GM12878 (cell line): ENCODE data around the gene CSHL1. TPM values are rescaled to one million over a fixed set of nuclear protein-coding genes. Genes with fewer than 3 reads are reported as not detected.

Source experiments
- ELK1 ChIP-seq: IDR thresholded peaks from 2 replicates; pipeline ENCODE4 v1.6.1; 2012; ENCODE audit warnings: low read depth, low read length, improper control_type of control experiment
- ESRRA ChIP-seq: IDR thresholded peaks from 2 replicates; pipeline ENCODE4 v1.6.1; 2012; ENCODE audit warnings: mild to moderate bottlenecking, low read length, improper control_type of control experiment
- FOS ChIP-seq: IDR thresholded peaks from 3 replicates; pipeline ENCODE4 v1.6.1; 2011; ENCODE audit warnings: borderline replicate concordance; ENCODE audit not compliant: insufficient read length; ENCODE audit errors: extremely low read depth
- GABPA ChIP-seq: IDR thresholded peaks from 2 replicates; pipeline ENCODE4 v1.6.1; 2014; ENCODE audit warnings: antibody characterized with exemption, low read depth, mild to moderate bottlenecking, inconsistent platforms
- HSF1 ChIP-seq: fragments of 150-350 bp; IDR thresholded peaks from 2 replicates; pipeline ENCODE4 v1.6.1; 2014; ENCODE audit warnings: mild to moderate bottlenecking, low read depth, low read length
- MTA3 ChIP-seq: IDR thresholded peaks from 2 replicates; pipeline ENCODE4 v1.6.1; 2012; ENCODE audit warnings: low read length, inconsistent platforms, borderline replicate concordance
- RELA ChIP-seq: fragments of 450-650 bp; IDR thresholded peaks from 2 replicates; pipeline ENCODE4 v1.8.0; 2014; ENCODE audit warnings: borderline replicate concordance; ENCODE audit not compliant: partially characterized antibody
- TAF1 ChIP-seq: IDR thresholded peaks from 2 replicates; pipeline ENCODE4 v1.6.1; 2011; ENCODE audit warnings: mild to moderate bottlenecking, low read depth, low read length, borderline replicate concordance
- TCF12 ChIP-seq: IDR thresholded peaks from 2 replicates; pipeline ENCODE4 v1.6.1; 2011; ENCODE audit warnings: low read depth, mild to moderate bottlenecking, low read length
- ZBED1 ChIP-seq: IDR thresholded peaks from 2 replicates; pipeline ENCODE4 v1.6.1; 2016; ENCODE audit warnings: borderline replicate concordance
- polyA plus RNA-seq, 11 experiments: library from polyadenylated mRNA; depleted of rRNA in 4 of 11; unstranded in 6 of 11; stranded (reverse) in 5 of 11; fragments of >200 nt; fragmentation: Nextera tagmentation in 4 of 11; fragmentation: Illumina TruSeq in 1 of 11; extraction: Ambion mirVana in 4 of 11; extraction: Trizol in 1 of 11; gene quantifications; 1 replicate in 1 of 11; 2 replicates in 10 of 11; pipeline versions ENCODE4 v1.2.1 to v1.2.3, GENCODE V29; 2011 to 2016; ENCODE audit warnings: inconsistent platforms in 2 of 11, missing spikeins in 2 of 11, low read depth in 1 of 11
- total RNA-seq, 4 experiments: library from RNA; depleted of rRNA in 3 of 4; stranded (reverse); fragments of >200 nt in 3 of 4; fragmentation: Illumina TruSeq in 1 of 4; extraction: Trizol in 1 of 4; gene quantifications; 2 replicates each; pipeline versions ENCODE4 v1.2.1 to v1.2.3, GENCODE V29; 2013 to 2021
- TF ChIP-seq, protein P1 (sequence below): fragments of 450-650 bp; IDR thresholded peaks from 2 replicates; pipeline ENCODE4 v1.6.1; 2017; ENCODE audit warnings: mild to moderate bottlenecking, moderate library complexity
- TF ChIP-seq, protein P2 (sequence below): fragments of 450-650 bp; IDR thresholded peaks from 2 replicates; pipeline ENCODE4 v1.6.1; 2016; ENCODE audit warnings: mild to moderate bottlenecking

CSHL1 gene
- total and polyA plus RNA-seq, 10 of the 15 experiments (the other 5 are each of a cell fraction or from before 2014, with no cell fraction given): not detected

DNA sequence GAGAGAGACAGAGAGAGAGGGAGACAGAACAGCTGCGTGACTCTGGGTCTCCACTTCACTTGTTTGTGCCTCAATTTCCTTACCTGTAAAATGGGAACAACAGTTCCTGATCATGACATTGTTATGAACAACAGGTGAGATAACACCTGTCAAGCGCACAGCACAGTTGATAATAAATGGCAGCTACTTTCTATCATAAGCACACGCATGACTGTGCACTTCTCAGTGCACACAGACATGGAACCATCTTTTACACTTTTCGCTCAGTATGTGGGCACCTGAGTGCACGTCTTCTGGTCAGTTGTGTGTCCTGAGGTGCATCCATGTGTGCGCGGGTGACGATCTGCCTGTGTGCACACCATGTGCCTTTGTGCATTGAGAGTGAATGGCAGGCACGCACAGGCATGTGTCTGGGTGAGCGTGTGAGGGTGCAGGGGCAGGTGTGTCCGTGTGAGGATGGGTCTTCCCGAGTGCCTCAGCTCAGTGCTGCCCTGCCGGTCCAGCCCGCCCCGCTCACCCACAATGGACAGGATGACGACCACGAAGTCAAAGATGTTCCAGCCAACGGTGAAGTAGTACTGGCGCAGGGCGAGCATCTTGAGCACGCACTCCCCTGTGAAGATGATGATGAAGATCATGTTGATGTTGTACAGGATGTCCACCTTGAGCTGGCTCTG lies 31.4 kb upstream of the CSHL1 start (continued):
- TF ChIP-seq, protein P1, sequence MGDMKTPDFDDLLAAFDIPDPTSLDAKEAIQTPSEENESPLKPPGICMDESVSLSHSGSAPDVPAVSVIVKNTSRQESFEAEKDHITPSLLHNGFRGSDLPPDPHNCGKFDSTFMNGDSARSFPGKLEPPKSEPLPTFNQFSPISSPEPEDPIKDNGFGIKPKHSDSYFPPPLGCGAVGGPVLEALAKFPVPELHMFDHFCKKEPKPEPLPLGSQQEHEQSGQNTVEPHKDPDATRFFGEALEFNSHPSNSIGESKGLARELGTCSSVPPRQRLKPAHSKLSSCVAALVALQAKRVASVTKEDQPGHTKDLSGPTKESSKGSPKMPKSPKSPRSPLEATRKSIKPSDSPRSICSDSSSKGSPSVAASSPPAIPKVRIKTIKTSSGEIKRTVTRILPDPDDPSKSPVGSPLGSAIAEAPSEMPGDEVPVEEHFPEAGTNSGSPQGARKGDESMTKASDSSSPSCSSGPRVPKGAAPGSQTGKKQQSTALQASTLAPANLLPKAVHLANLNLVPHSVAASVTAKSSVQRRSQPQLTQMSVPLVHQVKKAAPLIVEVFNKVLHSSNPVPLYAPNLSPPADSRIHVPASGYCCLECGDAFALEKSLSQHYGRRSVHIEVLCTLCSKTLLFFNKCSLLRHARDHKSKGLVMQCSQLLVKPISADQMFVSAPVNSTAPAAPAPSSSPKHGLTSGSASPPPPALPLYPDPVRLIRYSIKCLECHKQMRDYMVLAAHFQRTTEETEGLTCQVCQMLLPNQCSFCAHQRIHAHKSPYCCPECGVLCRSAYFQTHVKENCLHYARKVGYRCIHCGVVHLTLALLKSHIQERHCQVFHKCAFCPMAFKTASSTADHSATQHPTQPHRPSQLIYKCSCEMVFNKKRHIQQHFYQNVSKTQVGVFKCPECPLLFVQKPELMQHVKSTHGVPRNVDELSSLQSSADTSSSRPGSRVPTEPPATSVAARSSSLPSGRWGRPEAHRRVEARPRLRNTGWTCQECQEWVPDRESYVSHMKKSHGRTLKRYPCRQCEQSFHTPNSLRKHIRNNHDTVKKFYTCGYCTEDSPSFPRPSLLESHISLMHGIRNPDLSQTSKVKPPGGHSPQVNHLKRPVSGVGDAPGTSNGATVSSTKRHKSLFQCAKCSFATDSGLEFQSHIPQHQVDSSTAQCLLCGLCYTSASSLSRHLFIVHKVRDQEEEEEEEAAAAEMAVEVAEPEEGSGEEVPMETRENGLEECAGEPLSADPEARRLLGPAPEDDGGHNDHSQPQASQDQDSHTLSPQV: no peak
- TF ChIP-seq HSF1: no peak
- no peak for TF ChIP-seq MTA3
- TF ChIP-seq ESRRA: no peak
- TF ChIP-seq ELK1: no peak
- TF ChIP-seq ZBED1: no peak
- TF ChIP-seq, protein P2, sequence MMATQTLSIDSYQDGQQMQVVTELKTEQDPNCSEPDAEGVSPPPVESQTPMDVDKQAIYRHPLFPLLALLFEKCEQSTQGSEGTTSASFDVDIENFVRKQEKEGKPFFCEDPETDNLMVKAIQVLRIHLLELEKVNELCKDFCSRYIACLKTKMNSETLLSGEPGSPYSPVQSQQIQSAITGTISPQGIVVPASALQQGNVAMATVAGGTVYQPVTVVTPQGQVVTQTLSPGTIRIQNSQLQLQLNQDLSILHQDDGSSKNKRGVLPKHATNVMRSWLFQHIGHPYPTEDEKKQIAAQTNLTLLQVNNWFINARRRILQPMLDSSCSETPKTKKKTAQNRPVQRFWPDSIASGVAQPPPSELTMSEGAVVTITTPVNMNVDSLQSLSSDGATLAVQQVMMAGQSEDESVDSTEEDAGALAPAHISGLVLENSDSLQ: no peak
- TF ChIP-seq FOS: no peak
- no peak for TF ChIP-seq TCF12
- no peak for TF ChIP-seq TAF1
- no peak for TF ChIP-seq RELA
- TF ChIP-seq GABPA: no peak
